Lower leg skin (tissue), 3 donors: ENCODE measurements around the gene PRSS38.

Source experiments
- POLR2A ChIP-seq, 2 donors: fragments of 450-650 bp; IDR thresholded peaks; one replicate each; pipeline ENCODE4 v1.6.1; 2016 to 2017; ENCODE audit warnings: antibody characterized with exemption in 2 of 2, mild to moderate bottlenecking in 1 of 2, moderate library complexity in 1 of 2
- TF ChIP-seq, protein P1 (sequence below), 3 donors: fragments of 450-650 bp; IDR thresholded peaks; one replicate each; pipeline ENCODE4 v1.5.1; 2016; ENCODE audit warnings: antibody characterized with exemption in 3 of 3, mild to moderate bottlenecking in 3 of 3, moderate library complexity in 2 of 3

DNA sequence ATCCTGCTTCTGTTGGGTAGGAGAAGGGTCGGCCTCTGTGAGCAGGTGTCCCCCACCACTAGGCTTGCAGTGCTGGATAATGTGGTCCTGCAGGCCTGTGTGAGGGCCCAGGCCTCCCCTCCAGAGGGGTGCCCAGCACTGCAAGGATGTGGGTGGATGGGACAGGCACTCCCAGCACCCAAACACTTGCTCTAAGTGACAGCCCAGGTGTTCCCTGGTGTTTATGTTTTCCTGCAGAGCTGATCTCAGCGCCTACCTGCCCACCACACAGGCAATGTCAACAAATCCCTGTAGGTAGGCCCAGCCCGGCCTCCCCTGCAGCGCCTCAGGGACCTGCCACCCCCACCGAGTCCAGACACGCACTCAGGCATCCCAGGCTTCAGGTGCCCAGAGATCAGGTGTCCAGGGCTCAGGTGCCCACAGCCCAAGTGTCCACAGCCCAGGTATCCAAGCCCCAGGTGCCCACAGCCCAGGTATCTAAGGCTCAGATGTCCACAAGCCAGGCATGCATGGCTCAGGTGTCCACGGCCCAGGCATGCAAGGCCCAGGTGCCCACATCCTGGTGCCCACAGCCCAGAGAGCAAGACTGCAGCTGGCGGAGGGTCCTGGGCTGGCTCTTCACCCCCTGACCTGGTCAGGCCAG lies 73.0 kb downstream of the PRSS38 start:
- no peak for TF ChIP-seq POLR2A (IDR thresholded peaks at IDR 0.05)
- TF ChIP-seq, protein P1, sequence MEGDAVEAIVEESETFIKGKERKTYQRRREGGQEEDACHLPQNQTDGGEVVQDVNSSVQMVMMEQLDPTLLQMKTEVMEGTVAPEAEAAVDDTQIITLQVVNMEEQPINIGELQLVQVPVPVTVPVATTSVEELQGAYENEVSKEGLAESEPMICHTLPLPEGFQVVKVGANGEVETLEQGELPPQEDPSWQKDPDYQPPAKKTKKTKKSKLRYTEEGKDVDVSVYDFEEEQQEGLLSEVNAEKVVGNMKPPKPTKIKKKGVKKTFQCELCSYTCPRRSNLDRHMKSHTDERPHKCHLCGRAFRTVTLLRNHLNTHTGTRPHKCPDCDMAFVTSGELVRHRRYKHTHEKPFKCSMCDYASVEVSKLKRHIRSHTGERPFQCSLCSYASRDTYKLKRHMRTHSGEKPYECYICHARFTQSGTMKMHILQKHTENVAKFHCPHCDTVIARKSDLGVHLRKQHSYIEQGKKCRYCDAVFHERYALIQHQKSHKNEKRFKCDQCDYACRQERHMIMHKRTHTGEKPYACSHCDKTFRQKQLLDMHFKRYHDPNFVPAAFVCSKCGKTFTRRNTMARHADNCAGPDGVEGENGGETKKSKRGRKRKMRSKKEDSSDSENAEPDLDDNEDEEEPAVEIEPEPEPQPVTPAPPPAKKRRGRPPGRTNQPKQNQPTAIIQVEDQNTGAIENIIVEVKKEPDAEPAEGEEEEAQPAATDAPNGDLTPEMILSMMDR (IDR thresholded peaks at IDR 0.05), result no peak
